Esophagus squamous epithelium (tissue), 5 donors: ENCODE data around the gene LGALS1. TPM values are rescaled to one million over a fixed set of nuclear protein-coding genes. Genes with fewer than 3 reads are reported as not detected.

Experiments
- DNase-seq: peaks from one replicate; lab custom pipeline; 2025; lab: John Stamatoyannopoulos, UW
- H3K27ac ChIP-seq, 4 donors: fragments of 200-600 bp; sonication (generic); one replicate each; pipeline ENCODE4 v1.5.1; 2016 to 2019; ENCODE audit warnings: mild to moderate bottlenecking in 1 of 4
- H3K27me3 ChIP-seq, 4 donors: fragments of 200-600 bp; sonication (generic); 1 replicate in 3 of 4; 2 replicates in 1 of 4; pipeline versions ENCODE4 v1.5.1 to v1.6.0; 2017 to 2021; ENCODE audit warnings: antibody characterized with exemption in 1 of 4
- H3K36me3 ChIP-seq, 3 donors: fragments of 200-600 bp; sonication (generic); one replicate each; pipeline ENCODE4 v1.5.1; 2016 to 2019
- H3K4me1 ChIP-seq, 3 donors: fragments of 200-600 bp; sonication (generic); one replicate each; pipeline ENCODE4 v1.5.1; 2017 to 2019
- H3K4me3 ChIP-seq, 4 donors: fragments of 200-600 bp; sonication (generic); 1 replicate in 3 of 4; 2 replicates in 1 of 4; pipeline ENCODE4 v1.5.1; 2016 to 2019; ENCODE audit warnings: mild to moderate bottlenecking in 2 of 4, moderate library complexity in 1 of 4
- H3K9me3 ChIP-seq, 3 donors: fragments of 200-600 bp; sonication (generic); one replicate each; pipeline ENCODE4 v1.5.1; 2016 to 2019
- CTCF ChIP-seq, 6 experiments: fragments of 450-650 bp in 4 of 6; fragments of 200-600 bp in 2 of 6; sonication (generic) in 2 of 6; IDR thresholded peaks; one replicate each; pipeline ENCODE4 v1.5.1; 2016 to 2019; ENCODE audit warnings: antibody characterized with exemption in 6 of 6, mild to moderate bottlenecking in 4 of 6, moderate library complexity in 4 of 6
- POLR2A ChIP-seq, 4 donors: fragments of 450-650 bp; IDR thresholded peaks; one replicate each; pipeline ENCODE4 v1.6.1; 2017; ENCODE audit warnings: antibody characterized with exemption in 4 of 4, mild to moderate bottlenecking in 4 of 4, moderate library complexity in 3 of 4
- WGBS, 2 donors: methylation state at CpG; one replicate each; pipeline ENCODE4 v1.1.5; 2018; 5-methylcytosine and 5-hydroxymethylcytosine counted together
- intact Hi-C: fragments of 100-400 bp; cut with DNase I; formaldehyde crosslinking; loops from one replicate; pipeline ENCODE4 v1.15.0; 2022
- small RNA-seq, 4 donors: library from RNA; depleted of rRNA; stranded (forward); fragments of <200 nt; gene quantifications; one replicate each; pipeline ENCODE3, GENCODE V24; 2016
- total RNA-seq, 4 donors: library from RNA; depleted of rRNA; stranded (reverse); fragments of >200 nt; gene quantifications; one replicate each; pipeline ENCODE4 v1.1.0, GENCODE V29; 2016
- donor health status: DM: yes; HTN: yes; CAD: no.

Gene LGALS1
- total RNA-seq, 4 donors from 2014 or later, result 25.4 to 261 (median 92.3) TPM

- H3K27me3 ChIP-seq, result no peaks in the 10 kb centered on the region
- H3K27ac ChIP-seq, result no peak overlapping the region
- H3K36me3 ChIP-seq, result peaks cover 0 to 11% (median 0%) of the 10 kb centered on the region in 3 donors
- TF ChIP-seq POLR2A (IDR thresholded peaks at IDR 0.05) (no peak), CTCF (IDR thresholded peaks at IDR 0.05) (no peak)
- WGBS, 2 donors, result 92 to 97% methylated on average over 13 to 16 of the region's 25 CpGs
- no peaks in the 10 kb centered on the region for H3K9me3 ChIP-seq
- peaks cover 0 to 15% (median 9%) of the 10 kb centered on the region in 3 donors for H3K4me1 ChIP-seq
- DNase-seq, result no peak
- no peak overlapping the region for H3K4me3 ChIP-seq
- intact Hi-C loops, result no loop called here
Observed at GRCh38 chr22:37725551-37726240, 50.3 kb downstream of the LGALS1 start.

- TF ChIP-seq POLR2A (IDR thresholded peaks at IDR 0.05) (no peak), CTCF (IDR thresholded peaks at IDR 0.05) (peak in 1 of 6 experiments; percentile 40)
- intact Hi-C loops, result no loop called here
- WGBS, 2 donors, result 53 to 66% methylated on average over 3 to 4 of the region's 20 CpGs
Observed at GRCh38 chr22:37726241-37726887, 50.9 kb downstream of the LGALS1 start.

GRCh38 chr22:37728620-37729019 is 53.2 kb downstream of the LGALS1 start:
- WGBS, 2 donors, result 100% methylated on average over 1 of the region's 1 CpG; no CpG with 5 or more reads in 1 of the 2 donors
- intact Hi-C loops, result no loop called here

More at GRCh38 chr22:37726241-37726887, 50.9 kb downstream of the LGALS1 start:
- no peak overlapping the region for H3K27ac ChIP-seq
- no peak overlapping the region for H3K4me3 ChIP-seq
- no peaks in the 10 kb centered on the region for H3K27me3 ChIP-seq
- H3K9me3 ChIP-seq, result no peaks in the 10 kb centered on the region
- H3K4me1 ChIP-seq, result peaks cover 0 to 15% (median 9%) of the 10 kb centered on the region in 3 donors
- no peak for DNase-seq
- H3K36me3 ChIP-seq, result peaks cover 0 to 11% (median 0%) of the 10 kb centered on the region in 3 donors

More at GRCh38 chr22:37728620-37729019, 53.2 kb downstream of the LGALS1 start:
- Histone ChIP-seq H3K27ac (peak overlapping the region in 3 of 4 donors; percentile 65 to 70 (median 68)), H3K4me3 (no peak overlapping the region), H3K4me1 (peaks cover 0 to 15% (median 9%) of the 10 kb centered on the region in 3 donors), H3K9me3 (no peaks in the 10 kb centered on the region), H3K27me3 (no peaks in the 10 kb centered on the region), H3K36me3 (peaks cover 0 to under 1% (median 0%) of the 10 kb centered on the region in 3 donors)
- DNase-seq, result no peak
- TF ChIP-seq POLR2A (IDR thresholded peaks at IDR 0.05) (no peak), CTCF (IDR thresholded peaks at IDR 0.05) (no peak)

Small RNA genes lying within 50 kb of the gene (small RNA-seq; reads per million reads assigned to genes)
- gene RN7SL385P, result 0 reads per million in 4 donors

Other genes with a start within 250 kb of the LGALS1 start
- not detected for gene ELFN2, start 248.2 kb upstream of the LGALS1 start, total RNA-seq
- 10 to 100 TPM in 1 of 4 donors, 1 to 10 TPM in 3; 3.8 to 10.3 (median 7.9) TPM for gene MFNG, start 189.3 kb upstream of the LGALS1 start, total RNA-seq
- gene CARD10, start 156.2 kb upstream of the LGALS1 start, total RNA-seq, result 10 to 100 TPM; 11.6 to 24.1 (median 20.9) TPM
- 10 to 100 TPM; 40.6 to 89.4 (median 53.8) TPM for gene CDC42EP1, start 115.2 kb upstream of the LGALS1 start, total RNA-seq
- not detected for gene LGALS2, start 95.5 kb upstream of the LGALS1 start, total RNA-seq
- 10 to 100 TPM; 32.2 to 54.3 (median 39.5) TPM for gene GGA1, start 66.8 kb upstream of the LGALS1 start, total RNA-seq
- gene SH3BP1, start 36.0 kb upstream of the LGALS1 start, total RNA-seq, result 10 to 100 TPM; 33.8 to 53.4 (median 42.0) TPM
- gene PDXP, start 16.9 kb upstream of the LGALS1 start, total RNA-seq, result 1 to 10 TPM; 2.3 to 4.1 (median 2.9) TPM
- 10 to 100 TPM; 34.3 to 44.5 (median 40.8) TPM for gene NOL12, start 10.7 kb downstream of the LGALS1 start, total RNA-seq
- gene TRIOBP, start 21.4 kb downstream of the LGALS1 start, total RNA-seq, result 100 to 1,000 TPM in 2 of 4 donors, 10 to 100 TPM in 2; 67.6 to 149 (median 108) TPM
- gene GCAT, start 132.3 kb downstream of the LGALS1 start, total RNA-seq, result 10 to 100 TPM; 14.3 to 22.5 (median 20.7) TPM
- not detected for gene GALR3, start 147.7 kb downstream of the LGALS1 start, total RNA-seq
- 10 to 100 TPM; 24.6 to 38.1 (median 29.5) TPM for gene ANKRD54, start 168.7 kb downstream of the LGALS1 start, total RNA-seq
- 100 to 1,000 TPM; 192 to 499 (median 281) TPM for gene EIF3L, start 173.8 kb downstream of the LGALS1 start, total RNA-seq
- gene MICALL1, start 230.7 kb downstream of the LGALS1 start, total RNA-seq, result 100 to 1,000 TPM in 2 of 4 donors, 10 to 100 TPM in 2; 64.7 to 139 (median 88.4) TPM